Gastrocnemius medialis (tissue), 4 donors: ENCODE results near the gene PARD6A. TPM values are rescaled to one million over a fixed set of nuclear protein-coding genes. Genes with fewer than 3 reads are reported as not detected.

Source experiments
- ATAC-seq, 2 donors: fragments of 150-250 bp; one replicate each; pipeline ENCODE4 v1.9.1; 2016
- DNase-seq, 2 donors: peaks; one replicate each; pipeline ENCODE4 v3.0.0-alpha.2; 2019
- H3K27ac ChIP-seq, 4 donors: fragments of 200-600 bp; sonication (generic); 1 replicate in 1 of 4; 2 replicates in 3 of 4; pipeline ENCODE4 v1.5.1; 2016 to 2018; ENCODE audit warnings: mild to moderate bottlenecking in 2 of 4, moderate library complexity in 1 of 4
- H3K27me3 ChIP-seq, 3 donors: fragments of 200-600 bp; sonication (generic) in 2 of 3; 1 replicate in 1 of 3; 2 replicates in 2 of 3; pipeline versions ENCODE4 v1.5.1 to v1.6.0; 2016 to 2019; ENCODE audit warnings: mild to moderate bottlenecking in 1 of 3, moderate library complexity in 1 of 3
- H3K36me3 ChIP-seq, 2 donors: fragments of 200-600 bp; sonication (generic) in 1 of 2; one replicate each; pipeline ENCODE4 v1.5.1; 2017 to 2018
- H3K4me1 ChIP-seq, 2 donors: fragments of 200-600 bp; sonication (generic) in 1 of 2; one replicate each; pipeline ENCODE4 v1.5.1; 2016 to 2017; ENCODE audit warnings: mild to moderate bottlenecking in 2 of 2
- H3K4me3 ChIP-seq, 4 donors: fragments of 200-600 bp; sonication (generic) in 3 of 4; 1 replicate in 1 of 4; 2 replicates in 3 of 4; pipeline ENCODE4 v1.5.1; 2016 to 2019; ENCODE audit warnings: mild to moderate bottlenecking in 2 of 4
- H3K9me3 ChIP-seq, 3 donors: fragments of 200-600 bp; sonication (generic) in 2 of 3; 1 replicate in 1 of 3; 2 replicates in 2 of 3; pipeline ENCODE4 v1.5.1; 2016 to 2019
- CTCF ChIP-seq, 5 experiments: fragments of 450-650 bp in 3 of 5; fragments of 200-600 bp in 2 of 5; sonication (generic) in 2 of 5; IDR thresholded peaks in 4 of 5; conservative IDR thresholded peaks in 1 of 5; 1 replicate in 4 of 5; 2 replicates in 1 of 5; pipeline ENCODE4 v1.5.1; 2016 to 2019; ENCODE audit warnings: antibody characterized with exemption in 5 of 5, mild to moderate bottlenecking in 3 of 5, moderate library complexity in 3 of 5
- POLR2A ChIP-seq, 2 donors: fragments of 450-650 bp; IDR thresholded peaks; one replicate each; pipeline ENCODE4 v1.6.1; 2017; ENCODE audit warnings: antibody characterized with exemption in 2 of 2, mild to moderate bottlenecking in 2 of 2, moderate library complexity in 2 of 2
- in situ Hi-C, 4 donors: fragments of 200-750 bp; cut with MboI; loops; one replicate each; pipeline versions ENCODE4 v1.15.0 to v1.8.0; 2017; ENCODE audit warnings: low sequenced_read_pairs in 4 of 4
- intact Hi-C: fragments of 100-400 bp; cut with DNase I; formaldehyde crosslinking; loops from one replicate; pipeline ENCODE4 v1.15.1; 2023; ENCODE audit warnings: low total_unique reads
- total RNA-seq, 4 donors: library from RNA; depleted of rRNA; stranded (reverse); fragments of >200 nt; gene quantifications; one replicate each; pipeline versions ENCODE4 v1.1.0 to v1.2.3, GENCODE V29; 2016

The PARD6A gene
- total RNA-seq, 4 donors from 2014 or later: 2.7 to 17.3 (median 12.5) TPM

GRCh38 chr16:67648764-67649407, 11.9 kb upstream of the PARD6A start:
- Histone ChIP-seq H3K4me3 (no peak overlapping the region), H3K27ac (no peak overlapping the region), H3K4me1 (peaks cover 6 to 9% of the 10 kb centered on the region in 2 donors), H3K27me3 (peaks cover 72 to 78% (median 78%) of the 10 kb centered on the region in 3 donors), H3K9me3 (no peaks in the 10 kb centered on the region), H3K36me3 (no peaks in the 10 kb centered on the region)
- intact Hi-C loops: no loop called here
- TF ChIP-seq POLR2A (IDR thresholded peaks at IDR 0.05) (no peak), CTCF (IDR thresholded peaks at IDR 0.05 in 4 of 5, conservative IDR thresholded peaks at IDR 0.05 in 1 of 5) (no peak)
- in situ Hi-C loops: loop anchor here in 2 of 4 donors (10.0 to 25.0 kb wide), 2 partner anchors 104 to 137 kb away; no protein-coding TSS in a partner anchor
- ATAC-seq (no peak), DNase-seq (no peak)

GRCh38 chr16:67649494-67649931, 11.2 kb upstream of the PARD6A start:
- no peak for DNase-seq
- H3K4me1 ChIP-seq: peaks cover 6 to 8% of the 10 kb centered on the region in 2 donors
- TF ChIP-seq POLR2A (IDR thresholded peaks at IDR 0.05) (no peak), CTCF (IDR thresholded peaks at IDR 0.05 in 4 of 5, conservative IDR thresholded peaks at IDR 0.05 in 1 of 5) (no peak)
- in situ Hi-C loops (loop anchor here in 2 of 4 donors (10.0 to 25.0 kb wide), 2 partner anchors 105 to 137 kb away; no protein-coding TSS in a partner anchor), intact Hi-C loops (no loop called here)
- H3K27me3 ChIP-seq: peaks cover 78 to 85% (median 84%) of the 10 kb centered on the region in 3 donors
- no peak overlapping the region for H3K4me3 ChIP-seq
- H3K9me3 ChIP-seq: no peaks in the 10 kb centered on the region
- no peak overlapping the region for H3K27ac ChIP-seq
- no peak for ATAC-seq
- H3K36me3 ChIP-seq: no peaks in the 10 kb centered on the region

GRCh38 chr16:67650023-67650422, 10.7 kb upstream of the PARD6A start:
- no peak for DNase-seq
- Histone ChIP-seq H3K9me3 (no peaks in the 10 kb centered on the region), H3K27me3 (peaks cover 83 to 90% (median 85%) of the 10 kb centered on the region in 3 donors), H3K27ac (no peak overlapping the region), H3K4me1 (peaks cover 4 to 6% of the 10 kb centered on the region in 2 donors), H3K36me3 (no peaks in the 10 kb centered on the region), H3K4me3 (no peak overlapping the region)
- TF ChIP-seq POLR2A (IDR thresholded peaks at IDR 0.05): no peak
- no peak for TF ChIP-seq CTCF (IDR thresholded peaks at IDR 0.05 in 4 of 5, conservative IDR thresholded peaks at IDR 0.05 in 1 of 5)
- ATAC-seq: no peak
- in situ Hi-C loops: loop anchor here in 1 of 4 donors (10.0 kb wide), 1 partner anchor 125 kb away; the partner anchor contains the start of gene RIPOR1
- intact Hi-C loops: no loop called here

GRCh38 chr16:67651039-67651438, 9.7 kb upstream of the PARD6A start:
- in situ Hi-C loops (loop anchor here in 1 of 4 donors (10.0 kb wide), 1 partner anchor 126 kb away; the partner anchor contains the start of gene RIPOR1), intact Hi-C loops (no loop called here)
- Histone ChIP-seq H3K9me3 (no peaks in the 10 kb centered on the region), H3K4me1 (peaks cover 4 to 6% of the 10 kb centered on the region in 2 donors), H3K36me3 (no peaks in the 10 kb centered on the region), H3K4me3 (no peak overlapping the region), H3K27ac (no peak overlapping the region), H3K27me3 (peaks cover 75 to 80% (median 78%) of the 10 kb centered on the region in 3 donors)
- ATAC-seq (no peak), DNase-seq (no peak)
- TF ChIP-seq CTCF (IDR thresholded peaks at IDR 0.05 in 4 of 5, conservative IDR thresholded peaks at IDR 0.05 in 1 of 5) (no peak), POLR2A (IDR thresholded peaks at IDR 0.05) (no peak)
